Measurements from ENCODE around the gene GJD4.

GJD4 gene

DNA sequence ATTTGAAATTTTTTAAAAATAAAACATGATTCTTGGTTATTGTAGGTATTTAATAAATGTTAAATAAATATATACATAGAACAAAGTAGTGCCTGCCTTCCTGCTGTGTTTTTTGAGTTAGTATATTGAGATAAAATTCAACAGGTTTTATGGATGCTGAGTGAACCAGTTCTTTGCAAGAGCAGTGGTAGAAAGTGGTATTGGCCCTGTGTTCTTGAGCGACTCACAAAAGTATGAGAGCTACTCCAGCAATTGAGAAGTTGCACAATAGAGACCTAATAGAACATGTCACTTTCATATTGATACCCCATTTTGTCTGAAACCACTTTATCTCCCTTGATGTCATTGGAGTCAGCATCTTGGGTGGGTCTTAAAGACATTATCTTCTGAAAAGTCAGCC, 32.6 kb upstream of the GJD4 start:
- no peaks in the 10 kb centered on the region for H3K9me3 ChIP-seq (ENCODE audit: insufficient read depth, low read length)
- H3K4me3 ChIP-seq (ENCODE audit: insufficient read length, low read depth), result no peak overlapping the region
- DNase-seq (ENCODE audit: low read depth, low spot score), result no peak
- no peaks in the 10 kb centered on the region for H3K4me1 ChIP-seq (ENCODE audit: insufficient read depth, insufficient read length)
- no peak for TF ChIP-seq YY1 (IDR thresholded peaks at IDR 0.05; ENCODE audit: insufficient read depth, insufficient read length)
- TF ChIP-seq ZNF274 (IDR thresholded peaks at IDR 0.05; ENCODE audit: low read depth, low read length), result no peak
- no peak for TF ChIP-seq SUZ12 (IDR thresholded peaks at IDR 0.05; ENCODE audit: extremely low read depth, insufficient read depth, insufficient read length)
- no peaks in the 10 kb centered on the region for H3K27me3 ChIP-seq (ENCODE audit: insufficient read depth, insufficient read length)
- no peak overlapping the region for H3K9ac ChIP-seq (ENCODE audit: insufficient read length, low read depth)
- peaks cover 19% of the 10 kb centered on the region for H3K36me3 ChIP-seq (ENCODE audit: insufficient read depth, insufficient read length, low read length)

- TF ChIP-seq SUZ12 (IDR thresholded peaks at IDR 0.05; ENCODE audit: extremely low read depth, insufficient read depth, insufficient read length) (no peak), ZNF274 (IDR thresholded peaks at IDR 0.05; ENCODE audit: low read depth, low read length) (no peak), YY1 (IDR thresholded peaks at IDR 0.05; ENCODE audit: insufficient read depth, insufficient read length) (no peak)
- Histone ChIP-seq H3K4me3 (ENCODE audit: insufficient read length, low read depth) (no peak overlapping the region), H3K9ac (ENCODE audit: insufficient read length, low read depth) (no peak overlapping the region), H3K9me3 (ENCODE audit: insufficient read depth, low read length) (no peaks in the 10 kb centered on the region), H3K27me3 (ENCODE audit: insufficient read depth, insufficient read length) (no peaks in the 10 kb centered on the region), H3K4me1 (ENCODE audit: insufficient read depth, insufficient read length) (no peaks in the 10 kb centered on the region), H3K36me3 (ENCODE audit: insufficient read depth, insufficient read length, low read length) (peaks cover 9% of the 10 kb centered on the region)
- no peak for DNase-seq (ENCODE audit: low read depth, low spot score)
Measured at GRCh38 chr10:35573796-35574195, 31.3 kb upstream of the GJD4 start.

GRCh38 chr10:35574924-35575352, 30.2 kb upstream of the GJD4 start:
- no peak for DNase-seq (ENCODE audit: low read depth, low spot score)
- no peak overlapping the region for H3K4me3 ChIP-seq (ENCODE audit: insufficient read length, low read depth)
- TF ChIP-seq YY1 (IDR thresholded peaks at IDR 0.05; ENCODE audit: insufficient read depth, insufficient read length), result no peak
- TF ChIP-seq ZNF274 (IDR thresholded peaks at IDR 0.05; ENCODE audit: low read depth, low read length), result no peak
- no peak for TF ChIP-seq SUZ12 (IDR thresholded peaks at IDR 0.05; ENCODE audit: extremely low read depth, insufficient read depth, insufficient read length)

DNA sequence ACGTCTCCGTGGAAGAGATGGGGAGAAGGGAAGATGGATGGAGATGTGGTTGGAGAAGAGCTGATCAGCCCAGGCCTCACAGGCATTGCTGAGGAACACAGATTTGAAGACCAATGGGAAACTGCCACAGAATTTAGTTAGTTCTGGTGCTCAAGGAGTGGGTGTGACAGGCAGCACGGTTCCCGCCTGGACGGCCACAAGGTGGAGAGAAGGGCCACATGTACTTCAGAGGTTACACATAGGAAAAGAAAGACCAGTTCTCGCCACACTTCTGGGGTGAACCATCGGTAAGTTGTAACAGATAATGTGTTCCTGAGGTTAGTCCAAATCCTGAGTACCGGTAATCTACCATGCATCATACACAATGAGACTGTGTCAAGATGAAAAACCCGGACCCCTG, 29.5 kb upstream of the GJD4 start:
- TF ChIP-seq YY1 (IDR thresholded peaks at IDR 0.05; ENCODE audit: insufficient read depth, insufficient read length) (no peak), SUZ12 (IDR thresholded peaks at IDR 0.05; ENCODE audit: extremely low read depth, insufficient read depth, insufficient read length) (no peak), ZNF274 (IDR thresholded peaks at IDR 0.05; ENCODE audit: low read depth, low read length) (no peak)
- H3K9ac ChIP-seq (ENCODE audit: insufficient read length, low read depth), result no peak overlapping the region
- no peaks in the 10 kb centered on the region for H3K9me3 ChIP-seq (ENCODE audit: insufficient read depth, low read length)
- H3K36me3 ChIP-seq (ENCODE audit: insufficient read depth, insufficient read length, low read length), result peaks cover under 1% of the 10 kb centered on the region
- no peaks in the 10 kb centered on the region for H3K27me3 ChIP-seq (ENCODE audit: insufficient read depth, insufficient read length)
- H3K4me3 ChIP-seq (ENCODE audit: insufficient read length, low read depth), result no peak overlapping the region
- no peak for DNase-seq (ENCODE audit: low read depth, low spot score)
- H3K4me1 ChIP-seq (ENCODE audit: insufficient read depth, insufficient read length), result no peaks in the 10 kb centered on the region

More at GRCh38 chr10:35574924-35575352, 30.2 kb upstream of the GJD4 start:
- no peak overlapping the region for H3K9ac ChIP-seq (ENCODE audit: insufficient read length, low read depth)
- no peaks in the 10 kb centered on the region for H3K4me1 ChIP-seq (ENCODE audit: insufficient read depth, insufficient read length)
- peaks cover 3% of the 10 kb centered on the region for H3K36me3 ChIP-seq (ENCODE audit: insufficient read depth, insufficient read length, low read length)
- no peaks in the 10 kb centered on the region for H3K9me3 ChIP-seq (ENCODE audit: insufficient read depth, low read length)
- no peaks in the 10 kb centered on the region for H3K27me3 ChIP-seq (ENCODE audit: insufficient read depth, insufficient read length)

GRCh38 chr10:35576730-35577129, 28.4 kb upstream of the GJD4 start:
- no peaks in the 10 kb centered on the region for H3K9me3 ChIP-seq (ENCODE audit: insufficient read depth, low read length)
- no peaks in the 10 kb centered on the region for H3K27me3 ChIP-seq (ENCODE audit: insufficient read depth, insufficient read length)
- DNase-seq (ENCODE audit: low read depth, low spot score), result no peak
- no peaks in the 10 kb centered on the region for H3K4me1 ChIP-seq (ENCODE audit: insufficient read depth, insufficient read length)
- H3K9ac ChIP-seq (ENCODE audit: insufficient read length, low read depth), result no peak overlapping the region
- no peak overlapping the region for H3K4me3 ChIP-seq (ENCODE audit: insufficient read length, low read depth)
- H3K36me3 ChIP-seq (ENCODE audit: insufficient read depth, insufficient read length, low read length), result no peaks in the 10 kb centered on the region
- TF ChIP-seq ZNF274 (IDR thresholded peaks at IDR 0.05; ENCODE audit: low read depth, low read length) (no peak), SUZ12 (IDR thresholded peaks at IDR 0.05; ENCODE audit: extremely low read depth, insufficient read depth, insufficient read length) (no peak), YY1 (IDR thresholded peaks at IDR 0.05; ENCODE audit: insufficient read depth, insufficient read length) (no peak)

GRCh38 chr10:35577926-35578617, 27.1 kb upstream of the GJD4 start:
- Histone ChIP-seq H3K36me3 (ENCODE audit: insufficient read depth, insufficient read length, low read length) (no peaks in the 10 kb centered on the region), H3K4me3 (ENCODE audit: insufficient read length, low read depth) (no peak overlapping the region), H3K4me1 (ENCODE audit: insufficient read depth, insufficient read length) (no peaks in the 10 kb centered on the region), H3K9me3 (ENCODE audit: insufficient read depth, low read length) (no peaks in the 10 kb centered on the region), H3K27me3 (ENCODE audit: insufficient read depth, insufficient read length) (no peaks in the 10 kb centered on the region), H3K9ac (ENCODE audit: insufficient read length, low read depth) (no peak overlapping the region)
- no peak for TF ChIP-seq ZNF274 (IDR thresholded peaks at IDR 0.05; ENCODE audit: low read depth, low read length)
- TF ChIP-seq YY1 (IDR thresholded peaks at IDR 0.05; ENCODE audit: insufficient read depth, insufficient read length), result no peak
- TF ChIP-seq SUZ12 (IDR thresholded peaks at IDR 0.05; ENCODE audit: extremely low read depth, insufficient read depth, insufficient read length), result no peak
- no peak for DNase-seq (ENCODE audit: low read depth, low spot score)

GRCh38 chr10:35578618-35578956, 26.6 kb upstream of the GJD4 start:
- Histone ChIP-seq H3K4me3 (ENCODE audit: insufficient read length, low read depth) (no peak overlapping the region), H3K4me1 (ENCODE audit: insufficient read depth, insufficient read length) (no peaks in the 10 kb centered on the region), H3K36me3 (ENCODE audit: insufficient read depth, insufficient read length, low read length) (no peaks in the 10 kb centered on the region), H3K9me3 (ENCODE audit: insufficient read depth, low read length) (no peaks in the 10 kb centered on the region), H3K27me3 (ENCODE audit: insufficient read depth, insufficient read length) (no peaks in the 10 kb centered on the region), H3K9ac (ENCODE audit: insufficient read length, low read depth) (no peak overlapping the region)
- TF ChIP-seq SUZ12 (IDR thresholded peaks at IDR 0.05; ENCODE audit: extremely low read depth, insufficient read depth, insufficient read length) (no peak), YY1 (IDR thresholded peaks at IDR 0.05; ENCODE audit: insufficient read depth, insufficient read length) (no peak), ZNF274 (IDR thresholded peaks at IDR 0.05; ENCODE audit: low read depth, low read length) (no peak)
- no peak for DNase-seq (ENCODE audit: low read depth, low spot score)
